IPS DF 6.9 (cell line): Measurements from ENCODE around the gene GGT1.

Source experiments
- DNase-seq: peaks from one replicate; pipeline ENCODE4 v3.0.0-alpha.2; 2013; ENCODE audit warnings: low read depth, low spot score
- H3K27ac ChIP-seq: one replicate; pipeline ENCODE4 v1.5.1; 2013; ENCODE audit warnings: low read length, control low read depth
- H3K27me3 ChIP-seq: 2 replicates; pipeline ENCODE4 v1.6.1; 2013; ENCODE audit warnings: mild to moderate bottlenecking, low read length; ENCODE audit not compliant: control insufficient read depth, insufficient read depth
- H3K36me3 ChIP-seq: 2 replicates; pipeline ENCODE4 v1.6.1; 2013; ENCODE audit warnings: low read length; ENCODE audit not compliant: control insufficient read depth, insufficient read depth
- H3K4me1 ChIP-seq: 2 replicates; pipeline ENCODE4 v1.6.1; 2013; ENCODE audit warnings: low read length; ENCODE audit not compliant: control insufficient read depth, insufficient read depth
- H3K4me3 ChIP-seq: 2 replicates; pipeline ENCODE4 v1.5.1; 2013; ENCODE audit warnings: mild to moderate bottlenecking, low read length
- H3K9me3 ChIP-seq: 2 replicates; pipeline ENCODE4 v1.6.1; 2013; ENCODE audit warnings: low read length, inconsistent platforms; ENCODE audit not compliant: control insufficient read depth, insufficient read depth
- WGBS: extraction: QIAGEN DNeasy Blood & Tissue Kit; methylation state at CpG from one replicate; pipeline ENCODE4 v1.1.7; 2013; ENCODE audit warnings: mixed read lengths, missing lambda C conversion rate; ENCODE audit not compliant: insufficient read length, insufficient coverage; 5-methylcytosine and 5-hydroxymethylcytosine counted together

The GGT1 gene

GRCh38 chr22:24584166-24584790, 18.7 kb upstream of the GGT1 start:
- no peak overlapping the region for H3K27ac ChIP-seq
- no peaks in the 10 kb centered on the region for H3K27me3 ChIP-seq
- H3K4me1 ChIP-seq, result no peaks in the 10 kb centered on the region
- WGBS, result no CpG with 5 or more reads among the region's 5 CpGs
- no peak for DNase-seq
- H3K4me3 ChIP-seq, result no peak overlapping the region
- H3K9me3 ChIP-seq, result no peaks in the 10 kb centered on the region
- H3K36me3 ChIP-seq, result peaks cover 3% of the 10 kb centered on the region; the same call in 1 of the 2 replicates

GRCh38 chr22:24584871-24585411, 18.1 kb upstream of the GGT1 start:
- Histone ChIP-seq H3K9me3 (no peaks in the 10 kb centered on the region), H3K4me3 (no peak overlapping the region), H3K27ac (no peak overlapping the region), H3K4me1 (no peaks in the 10 kb centered on the region), H3K36me3 (peaks cover 3% of the 10 kb centered on the region), H3K27me3 (no peaks in the 10 kb centered on the region)
- no CpG with 5 or more reads among the region's 10 CpGs for WGBS
- DNase-seq, result no peak

- peaks cover 3% of the 10 kb centered on the region for H3K36me3 ChIP-seq
- no CpG with 5 or more reads among the region's 3 CpGs for WGBS
- H3K4me1 ChIP-seq, result no peaks in the 10 kb centered on the region
- DNase-seq, result no peak
- H3K27ac ChIP-seq, result no peak overlapping the region
- no peak overlapping the region for H3K4me3 ChIP-seq
- H3K27me3 ChIP-seq, result no peaks in the 10 kb centered on the region
- H3K9me3 ChIP-seq, result no peaks in the 10 kb centered on the region
These were observed 17.5 kb upstream of the GGT1 start for GRCh38 chr22:24585461-24585860.

GRCh38 chr22:24585927-24586546, 17.0 kb upstream of the GGT1 start:
- Histone ChIP-seq H3K36me3 (peaks cover 3% of the 10 kb centered on the region), H3K4me3 (no peak overlapping the region), H3K27me3 (no peaks in the 10 kb centered on the region), H3K9me3 (no peaks in the 10 kb centered on the region), H3K4me1 (no peaks in the 10 kb centered on the region), H3K27ac (no peak overlapping the region)
- no CpG with 5 or more reads among the region's 24 CpGs for WGBS
- no peak for DNase-seq

GRCh38 chr22:24587251-24587650, 15.7 kb upstream of the GGT1 start:
- no peaks in the 10 kb centered on the region for H3K9me3 ChIP-seq
- H3K27ac ChIP-seq, result no peak overlapping the region
- H3K4me3 ChIP-seq, result no peak overlapping the region
- H3K36me3 ChIP-seq, result peaks cover 3% of the 10 kb centered on the region
- H3K27me3 ChIP-seq, result no peaks in the 10 kb centered on the region
- no CpG with 5 or more reads among the region's 5 CpGs for WGBS
- no peaks in the 10 kb centered on the region for H3K4me1 ChIP-seq
- no peak for DNase-seq

- Histone ChIP-seq H3K27me3 (no peaks in the 10 kb centered on the region), H3K9me3 (no peaks in the 10 kb centered on the region), H3K4me3 (no peak overlapping the region), H3K4me1 (no peaks in the 10 kb centered on the region), H3K36me3 (peaks cover 3% of the 10 kb centered on the region), H3K27ac (no peak overlapping the region)
- DNase-seq, result no peak
- no CpG with 5 or more reads among the region's 8 CpGs for WGBS
These were observed 15.0 kb upstream of the GGT1 start for GRCh38 chr22:24587948-24588347.

- Histone ChIP-seq H3K4me1 (no peaks in the 10 kb centered on the region), H3K4me3 (no peak overlapping the region), H3K36me3 (peaks cover 3% of the 10 kb centered on the region), H3K9me3 (no peaks in the 10 kb centered on the region), H3K27me3 (no peaks in the 10 kb centered on the region), H3K27ac (no peak overlapping the region)
- DNase-seq, result no peak
- no CpG with 5 or more reads among the region's 13 CpGs for WGBS
These were observed 14.6 kb upstream of the GGT1 start for GRCh38 chr22:24588381-24588756.

- Histone ChIP-seq H3K27me3 (no peaks in the 10 kb centered on the region), H3K4me1 (no peaks in the 10 kb centered on the region), H3K9me3 (no peaks in the 10 kb centered on the region), H3K4me3 (no peak overlapping the region), H3K27ac (no peak overlapping the region), H3K36me3 (peaks cover 3% of the 10 kb centered on the region)
- no peak for DNase-seq
- WGBS, result no CpG with 5 or more reads among the region's 21 CpGs
These were observed 14.1 kb upstream of the GGT1 start for GRCh38 chr22:24588757-24589481.

- H3K27me3 ChIP-seq, result no peaks in the 10 kb centered on the region
- no CpG with 5 or more reads among the region's 7 CpGs for WGBS
- no peaks in the 10 kb centered on the region; the same call in 1 of the 2 replicates for H3K4me1 ChIP-seq
- DNase-seq, result no peak
- H3K9me3 ChIP-seq, result no peaks in the 10 kb centered on the region
- H3K4me3 ChIP-seq, result no peak overlapping the region
- no peak overlapping the region for H3K27ac ChIP-seq
- H3K36me3 ChIP-seq, result peaks cover 3% of the 10 kb centered on the region
These were observed 13.4 kb upstream of the GGT1 start for GRCh38 chr22:24589518-24590030.

- Histone ChIP-seq H3K4me3 (no peak overlapping the region), H3K27me3 (no peaks in the 10 kb centered on the region), H3K9me3 (no peaks in the 10 kb centered on the region), H3K27ac (no peak overlapping the region), H3K36me3 (peaks cover 3% of the 10 kb centered on the region), H3K4me1 (no peaks in the 10 kb centered on the region; the same call in 1 of the 2 replicates)
- DNase-seq, result no peak
- WGBS, result no CpG with 5 or more reads among the region's 12 CpGs
These were observed 12.3 kb upstream of the GGT1 start for GRCh38 chr22:24590596-24591173.
